Neutrophil (primary cell): ENCODE results near the gene WNT9A.

ENCODE experiments used
- H3K27ac ChIP-seq: fragments of 200-600 bp; sonication (generic); 2 replicates; pipeline ENCODE4 v1.5.1; 2016; ENCODE audit warnings: mild to moderate bottlenecking, moderate library complexity
- H3K27me3 ChIP-seq: fragments of 200-600 bp; sonication (generic); 2 replicates; pipeline ENCODE4 v1.6.0; 2016; ENCODE audit warnings: mild to moderate bottlenecking
- H3K36me3 ChIP-seq: fragments of 200-600 bp; sonication (generic); 2 replicates; pipeline ENCODE4 v1.5.1; 2017
- H3K4me1 ChIP-seq, 2 experiments: fragments of 200-600 bp in 1 of 2; sonication (generic) in 1 of 2; 1 replicate in 1 of 2; 2 replicates in 1 of 2; pipeline versions ENCODE4 v1.5.1 to v1.6.1; 2013 to 2016; ENCODE audit warnings: low read depth in 1 of 2, low read length in 1 of 2, mild to moderate bottlenecking in 1 of 2, moderate library complexity in 1 of 2; ENCODE audit not compliant: control insufficient read depth in 1 of 2, insufficient read depth in 1 of 2
- H3K4me3 ChIP-seq, 2 experiments: fragments of 200-600 bp in 1 of 2; sonication (generic) in 1 of 2; 1 replicate in 1 of 2; 2 replicates in 1 of 2; pipeline ENCODE4 v1.5.1; 2013 to 2016; ENCODE audit warnings: low read depth in 1 of 2, low read length in 1 of 2, mild to moderate bottlenecking in 1 of 2, moderate library complexity in 1 of 2
- H3K9me3 ChIP-seq: fragments of 200-600 bp; sonication (generic); 2 replicates; pipeline ENCODE4 v1.5.1; 2016
- TF ChIP-seq, protein P1 (sequence below): fragments of 200-600 bp; sonication (generic); IDR thresholded peaks from 2 replicates; pipeline ENCODE4 v1.5.1; 2016; ENCODE audit warnings: antibody characterized with exemption

WNT9A gene

DNA sequence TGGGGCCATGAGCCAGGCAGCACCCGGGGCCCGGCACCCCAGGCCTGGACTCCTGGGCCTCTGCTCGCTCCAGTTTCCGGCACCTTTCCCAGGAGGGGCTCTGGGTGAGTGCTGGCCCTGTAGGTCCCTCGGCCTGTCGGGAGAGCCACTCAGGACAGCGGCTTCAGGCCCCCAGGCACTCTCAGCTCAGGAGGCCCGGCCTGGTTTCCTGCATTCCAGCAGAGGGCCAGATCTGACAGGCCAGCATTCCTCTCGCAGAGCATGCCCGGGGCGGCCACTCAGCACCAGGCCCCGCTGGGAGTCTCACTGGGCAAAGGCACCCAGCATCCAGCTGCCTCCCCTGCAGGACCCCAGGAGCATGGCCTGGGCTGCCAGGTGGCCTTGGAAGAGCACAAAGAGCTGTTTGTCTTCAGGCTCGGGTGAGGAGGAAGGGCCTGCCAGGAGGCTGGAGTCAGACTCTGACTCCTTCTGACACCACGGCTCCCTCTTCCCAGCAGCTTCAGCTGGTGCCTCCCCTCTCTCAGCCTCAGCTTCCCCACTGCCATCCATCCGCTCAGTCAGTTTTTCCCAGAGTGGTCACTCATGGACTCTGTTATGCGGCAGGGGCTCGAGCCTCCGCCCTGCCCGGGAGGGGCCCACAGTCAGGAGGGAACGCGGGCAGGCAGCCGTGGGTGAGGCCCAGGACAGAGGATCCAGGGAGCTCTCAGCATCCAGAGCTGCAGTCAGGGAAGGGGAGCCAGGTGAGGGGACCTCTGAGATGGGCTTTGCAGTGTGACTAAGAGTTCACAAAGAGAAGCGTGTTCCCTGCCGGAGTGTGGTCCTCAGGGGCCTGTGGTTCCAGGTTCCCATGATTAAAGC lies 51.7 kb downstream of the WNT9A start:
- TF ChIP-seq, protein P1, sequence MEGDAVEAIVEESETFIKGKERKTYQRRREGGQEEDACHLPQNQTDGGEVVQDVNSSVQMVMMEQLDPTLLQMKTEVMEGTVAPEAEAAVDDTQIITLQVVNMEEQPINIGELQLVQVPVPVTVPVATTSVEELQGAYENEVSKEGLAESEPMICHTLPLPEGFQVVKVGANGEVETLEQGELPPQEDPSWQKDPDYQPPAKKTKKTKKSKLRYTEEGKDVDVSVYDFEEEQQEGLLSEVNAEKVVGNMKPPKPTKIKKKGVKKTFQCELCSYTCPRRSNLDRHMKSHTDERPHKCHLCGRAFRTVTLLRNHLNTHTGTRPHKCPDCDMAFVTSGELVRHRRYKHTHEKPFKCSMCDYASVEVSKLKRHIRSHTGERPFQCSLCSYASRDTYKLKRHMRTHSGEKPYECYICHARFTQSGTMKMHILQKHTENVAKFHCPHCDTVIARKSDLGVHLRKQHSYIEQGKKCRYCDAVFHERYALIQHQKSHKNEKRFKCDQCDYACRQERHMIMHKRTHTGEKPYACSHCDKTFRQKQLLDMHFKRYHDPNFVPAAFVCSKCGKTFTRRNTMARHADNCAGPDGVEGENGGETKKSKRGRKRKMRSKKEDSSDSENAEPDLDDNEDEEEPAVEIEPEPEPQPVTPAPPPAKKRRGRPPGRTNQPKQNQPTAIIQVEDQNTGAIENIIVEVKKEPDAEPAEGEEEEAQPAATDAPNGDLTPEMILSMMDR = no peak

DNA sequence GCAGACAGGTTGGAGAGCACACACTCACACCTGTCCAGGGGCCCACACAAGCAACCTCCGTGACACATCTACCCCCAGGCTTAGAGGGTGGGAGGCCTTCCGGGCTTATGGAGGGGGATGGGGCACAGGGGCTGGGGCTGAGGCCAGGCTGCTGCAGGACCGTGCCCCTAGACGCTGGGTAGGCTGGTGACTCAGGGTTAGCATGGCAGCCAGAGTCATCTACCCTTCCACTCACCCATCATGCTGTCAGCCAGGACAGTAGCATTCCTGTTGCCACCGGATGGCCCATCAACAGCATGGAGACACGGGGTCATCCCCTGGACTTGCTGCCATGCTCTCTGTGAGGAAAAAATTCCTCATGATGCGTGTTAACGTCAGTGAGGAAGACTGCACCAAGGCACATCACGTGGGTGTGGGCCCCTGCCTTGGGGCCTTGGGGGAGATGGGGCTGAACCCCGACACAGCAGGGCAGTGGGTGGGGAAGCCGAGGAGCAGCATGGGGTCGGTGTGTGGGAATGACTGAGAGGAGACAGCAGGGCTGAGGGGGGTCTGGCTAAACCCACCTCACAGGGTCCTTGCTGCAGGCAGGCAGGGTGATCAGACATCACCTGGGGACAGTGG lies 52.8 kb downstream of the WNT9A start:
- H3K9me3 ChIP-seq = no peaks in the 10 kb centered on the region
- no peak overlapping the region for H3K27ac ChIP-seq
- H3K4me3 ChIP-seq = no peak overlapping the region
- H3K4me1 ChIP-seq = no peaks in the 10 kb centered on the region
- H3K27me3 ChIP-seq = no peaks in the 10 kb centered on the region
- TF ChIP-seq, protein P1 = no peak
- H3K36me3 ChIP-seq = no peaks in the 10 kb centered on the region

More for the DNA sequence above, 51.7 kb downstream of the WNT9A start:
- Histone ChIP-seq H3K27me3 (no peaks in the 10 kb centered on the region), H3K27ac (no peak overlapping the region), H3K4me3 (no peak overlapping the region), H3K36me3 (no peaks in the 10 kb centered on the region), H3K9me3 (no peaks in the 10 kb centered on the region), H3K4me1 (no peaks in the 10 kb centered on the region)

GRCh38 chr1:227893949-227894721 lies 53.6 kb downstream of the WNT9A start:
- TF ChIP-seq, protein P1 = no peak
- no peaks in the 10 kb centered on the region for H3K4me1 ChIP-seq
- H3K4me3 ChIP-seq = no peak overlapping the region
- H3K36me3 ChIP-seq = no peaks in the 10 kb centered on the region
- H3K27ac ChIP-seq = no peak overlapping the region
- H3K27me3 ChIP-seq = no peaks in the 10 kb centered on the region
- H3K9me3 ChIP-seq = no peaks in the 10 kb centered on the region

GRCh38 chr1:227893300-227893948 lies 54.3 kb downstream of the WNT9A start:
- TF ChIP-seq, protein P1 = no peak
- H3K4me3 ChIP-seq = no peak overlapping the region
- H3K36me3 ChIP-seq = no peaks in the 10 kb centered on the region
- H3K9me3 ChIP-seq = no peaks in the 10 kb centered on the region
- peaks cover 2% of the 10 kb centered on the region for H3K27me3 ChIP-seq
- no peak overlapping the region for H3K27ac ChIP-seq
- no peaks in the 10 kb centered on the region for H3K4me1 ChIP-seq
